Vagina (tissue), 2 donors: Measurements from ENCODE around the gene ZNF358. TPM values are rescaled to one million over a fixed set of nuclear protein-coding genes. Genes with fewer than 3 reads are reported as not detected.

Experiments used
- DNase-seq, 2 donors: peaks; one replicate each; pipeline ENCODE4 v3.0.0-alpha.2; 2017; ENCODE audit errors: extremely low spot score in 2 of 2
- H3K27ac ChIP-seq: fragments of 200-600 bp; sonication (generic); one replicate; pipeline ENCODE4 v1.5.1; 2019
- H3K27me3 ChIP-seq: fragments of 200-600 bp; sonication (generic); one replicate; pipeline ENCODE4 v1.5.1; 2019
- H3K36me3 ChIP-seq, 2 donors: fragments of 200-600 bp; sonication (generic); one replicate each; pipeline ENCODE4 v1.5.1; 2017 to 2019
- H3K4me1 ChIP-seq: fragments of 200-600 bp; sonication (generic); one replicate; pipeline ENCODE4 v1.5.1; 2019
- H3K4me3 ChIP-seq, 2 donors: fragments of 200-600 bp; sonication (generic); 1 replicate in 1 of 2; 2 replicates in 1 of 2; pipeline ENCODE4 v1.5.1; 2016 to 2019
- H3K9me3 ChIP-seq: fragments of 200-600 bp; sonication (generic); one replicate; pipeline ENCODE4 v1.5.1; 2019
- CTCF ChIP-seq, 3 experiments: fragments of 450-650 bp in 2 of 3; fragments of 200-600 bp in 1 of 3; sonication (generic) in 1 of 3; IDR thresholded peaks; one replicate each; pipeline ENCODE4 v1.5.1; 2017 to 2019; ENCODE audit warnings: antibody characterized with exemption in 3 of 3, mild to moderate bottlenecking in 2 of 3, moderate library complexity in 2 of 3
- POLR2A ChIP-seq, 2 donors: fragments of 450-650 bp; IDR thresholded peaks; one replicate each; pipeline ENCODE4 v1.6.1; 2017; ENCODE audit warnings: antibody characterized with exemption in 2 of 2, mild to moderate bottlenecking in 2 of 2, moderate library complexity in 2 of 2
- POLR2AphosphoS5 ChIP-seq, 2 donors: sonication (generic); formaldehyde crosslinking; IDR thresholded peaks; one replicate each; pipeline ENCODE4 v1.9.0; 2017; ENCODE audit warnings: antibody characterized with exemption in 2 of 2, mild to moderate bottlenecking in 2 of 2, low read depth in 1 of 2; ENCODE audit not compliant: insufficient read depth in 1 of 2
- intact Hi-C: fragments of 100-400 bp; cut with DNase I; formaldehyde crosslinking; loops from one replicate; pipeline ENCODE4 v1.15.1; 2023
- total RNA-seq: library from RNA; depleted of rRNA; stranded (reverse); fragments of >200 nt; gene quantifications from one replicate; pipeline ENCODE4 v1.2.3, GENCODE V29; 2016

ZNF358 gene
- total RNA-seq = 87.4 TPM

- no peaks in the 10 kb centered on the region for H3K27me3 ChIP-seq
- peaks cover 13% of the 10 kb centered on the region for H3K4me1 ChIP-seq
- H3K36me3 ChIP-seq = peaks cover 0 to 7% of the 10 kb centered on the region in 2 donors
- H3K9me3 ChIP-seq = no peaks in the 10 kb centered on the region
- H3K4me3 ChIP-seq = peak within 1 kb of the TSS; percentile 83 to 88
- no peak for DNase-seq
- peak within 1 kb of the TSS; percentile 95 for H3K27ac ChIP-seq
- TF ChIP-seq CTCF (IDR thresholded peaks at IDR 0.05) = no peak
- no peak for TF ChIP-seq POLR2AphosphoS5 (IDR thresholded peaks at IDR 0.05; ENCODE audit: insufficient read depth in 1 of 2, low read depth in 1 of 2)
- no peak for TF ChIP-seq POLR2A (IDR thresholded peaks at IDR 0.05)
- intact Hi-C loops = no loop called here
These were observed at the start of gene ZNF358 for GRCh38 chr19:7515645-7516151. TSS of gene ZNF358 (plus strand) at chr19:7516103. CDS start at chr19:7519243, 3,140 bp downstream.

- no peaks in the 10 kb centered on the region for H3K27me3 ChIP-seq
- peaks cover 4 to 92% of the 10 kb centered on the region in 2 donors for H3K36me3 ChIP-seq
- TF ChIP-seq POLR2AphosphoS5 (IDR thresholded peaks at IDR 0.05; ENCODE audit: insufficient read depth in 1 of 2, low read depth in 1 of 2) (no peak), CTCF (IDR thresholded peaks at IDR 0.05) (no peak), POLR2A (IDR thresholded peaks at IDR 0.05) (no peak)
- no peak overlapping the region for H3K4me3 ChIP-seq
- no peak overlapping the region for H3K27ac ChIP-seq
- no peak for DNase-seq
- no peaks in the 10 kb centered on the region for H3K4me1 ChIP-seq
- intact Hi-C loops = no loop called here
- no peaks in the 10 kb centered on the region for H3K9me3 ChIP-seq
These were observed 48.6 kb upstream of the ZNF358 start for GRCh38 chr19:7467009-7467989.

- Histone ChIP-seq H3K4me3 (no peak overlapping the region), H3K36me3 (peaks cover 0 to 80% of the 10 kb centered on the region in 2 donors), H3K4me1 (no peaks in the 10 kb centered on the region), H3K27ac (no peak overlapping the region), H3K9me3 (no peaks in the 10 kb centered on the region), H3K27me3 (no peaks in the 10 kb centered on the region)
- DNase-seq = no peak
- intact Hi-C loops = no loop called here
- no peak for TF ChIP-seq CTCF (IDR thresholded peaks at IDR 0.05)
- no peak for TF ChIP-seq POLR2A (IDR thresholded peaks at IDR 0.05)
- TF ChIP-seq POLR2AphosphoS5 (IDR thresholded peaks at IDR 0.05; ENCODE audit: insufficient read depth in 1 of 2, low read depth in 1 of 2) = no peak
These were observed 47.1 kb upstream of the ZNF358 start for GRCh38 chr19:7468840-7469239.

- H3K9me3 ChIP-seq = no peaks in the 10 kb centered on the region
- H3K27me3 ChIP-seq = no peaks in the 10 kb centered on the region
- TF ChIP-seq POLR2AphosphoS5 (IDR thresholded peaks at IDR 0.05; ENCODE audit: insufficient read depth in 1 of 2, low read depth in 1 of 2) = no peak
- no peak for TF ChIP-seq POLR2A (IDR thresholded peaks at IDR 0.05)
- no peak for TF ChIP-seq CTCF (IDR thresholded peaks at IDR 0.05)
- H3K36me3 ChIP-seq = peaks cover 0 to 71% of the 10 kb centered on the region in 2 donors
- H3K4me1 ChIP-seq = no peaks in the 10 kb centered on the region
- intact Hi-C loops = no loop called here
- DNase-seq = no peak
- H3K27ac ChIP-seq = no peak overlapping the region
- no peak overlapping the region for H3K4me3 ChIP-seq
These were observed 46.1 kb upstream of the ZNF358 start for GRCh38 chr19:7469669-7470285.
